ENCODE results near the gene HOXA3. TPM values are rescaled to one million over a fixed set of nuclear protein-coding genes. Genes with fewer than 3 reads are reported as not detected.

Gene HOXA3
- total and polyA plus RNA-seq, 2 of the 13 experiments (the other 11 are each of a cell fraction or from before 2014, with no cell fraction given), result 2.9 to 4.6 TPM

GRCh38 chr7:27160546-27161213 is 8.3 kb upstream of the HOXA3 start (continued):
- peak; percentile 54; the same call in 1 of the 2 replicates for TF ChIP-seq ARID4A (CRISPR knock-in tag; IDR thresholded peaks at IDR 0.05; ENCODE audit: borderline replicate concordance)
- peak; percentile 59; the same call in 1 of the 2 replicates for TF ChIP-seq PHF8 (CRISPR knock-in tag; IDR thresholded peaks at IDR 0.05)
- TF ChIP-seq ZNF800 (CRISPR knock-in tag; IDR thresholded peaks at IDR 0.05), result peak; percentile 37; the same call in 1 of the 2 replicates
- no peak for TF ChIP-seq ZNF75D (CRISPR knock-in tag; IDR thresholded peaks at IDR 0.05; ENCODE audit: borderline replicate concordance)
- peak; percentile 40; the same call in 1 of the 2 replicates for TF ChIP-seq ZNF274 (CRISPR knock-in tag; IDR thresholded peaks at IDR 0.05)
- peak; percentile 90; the same call in 1 of the 2 replicates for TF ChIP-seq KDM3A (CRISPR knock-in tag; IDR thresholded peaks at IDR 0.05; ENCODE audit: low read depth)
- peak; percentile 49; the same call in 1 of the 2 replicates for TF ChIP-seq ZGPAT (CRISPR knock-in tag; IDR thresholded peaks at IDR 0.05)
- TF ChIP-seq PHF21A (CRISPR knock-in tag; IDR thresholded peaks at IDR 0.05), result peak; percentile 70; the same call in 1 of the 2 replicates
- peak; percentile 54; the same call in 1 of the 2 replicates for TF ChIP-seq FOXC1 (CRISPR knock-in tag; IDR thresholded peaks at IDR 0.05; ENCODE audit: borderline replicate concordance)
- no peak for TF ChIP-seq HOXA7 (CRISPR knock-in tag; IDR thresholded peaks at IDR 0.05)
- TF ChIP-seq ZNF598 (CRISPR knock-in tag; IDR thresholded peaks at IDR 0.05; ENCODE audit: borderline replicate concordance), result peak; percentile 64
- peak; percentile 55; the same call in 1 of the 2 replicates for TF ChIP-seq ZFY (CRISPR knock-in tag; IDR thresholded peaks at IDR 0.05)
- no peak for TF ChIP-seq LCORL (IDR thresholded peaks at IDR 0.05)
- peak; percentile 66 for TF ChIP-seq LCORL (CRISPR knock-in tag; IDR thresholded peaks at IDR 0.05)
- TF ChIP-seq GLI4 (CRISPR knock-in tag; IDR thresholded peaks at IDR 0.05; ENCODE audit: borderline replicate concordance), result no peak
- TF ChIP-seq ZNF18 (CRISPR knock-in tag; IDR thresholded peaks at IDR 0.05; ENCODE audit: insufficient replicate concordance), result no peak
- TF ChIP-seq ZNF660 (CRISPR knock-in tag; IDR thresholded peaks at IDR 0.05; ENCODE audit: borderline replicate concordance, low read depth), result no peak
- no peak for TF ChIP-seq ZNF749 (CRISPR knock-in tag; IDR thresholded peaks at IDR 0.05; ENCODE audit: borderline replicate concordance)
- TF ChIP-seq NFE2 (CRISPR knock-in tag; IDR thresholded peaks at IDR 0.05), result no peak
- peak; percentile 23 for TF ChIP-seq TEAD3 (CRISPR knock-in tag; optimal IDR thresholded peaks at IDR 0.05; ENCODE audit: borderline replicate concordance)

All from HepG2 (cell line).